HepG2 (cell line): ENCODE measurements around the gene RBM12. TPM values are rescaled to one million over a fixed set of nuclear protein-coding genes. Genes with fewer than 3 reads are reported as not detected.

Experiments
- ATAC-seq: fragments of 200-7000 bp; cut with Tn5 transposase; 3 replicates; pipeline ENCODE4 v1.9.1; 2020; ENCODE audit warnings: mild to moderate bottlenecking, moderate library complexity
- BruUV-seq: library from RNA; stranded (reverse); fragments of 400-500 nt; replicated peaks from 2 replicates; lab custom pipeline; 2021; lab: Mats Ljungman, UMichigan
- CTCF ChIA-PET: fragments of 300-600 bp; formaldehyde crosslinking; extraction: SDS; loops from one replicate; lab custom pipeline; 2021; ENCODE audit warnings: low total read pairs, inconsistent platforms, low intra/inter-chr PET ratio; lab: Yijun Ruan, JAX
- POLR2A ChIA-PET: fragments of 350-600 bp; sonication (Branson Sonifier 250); formaldehyde crosslinking; loops from one replicate; lab custom pipeline; 2020; ENCODE audit warnings: antibody characterized with exemption, inconsistent platforms; lab: Yijun Ruan, JAX
- DNase-seq: peaks from one replicate; pipeline ENCODE4 v3.0.0-alpha.2; 2015; ENCODE audit warnings: low spot score
- FAIRE-seq: peaks from 3 replicates; lab custom pipeline; 2011; peaks lifted over from hg19 to GRCh38; lab: Jason Lieb, UNC
- H2AFZ ChIP-seq: one replicate; pipeline ENCODE4 v1.6.1; 2011; ENCODE audit warnings: low read length, inconsistent platforms
- H3K27ac ChIP-seq: fragments of 300-600 bp; 3 replicates; pipeline ENCODE4 v1.8.0; 2011; ENCODE audit warnings: mixed run types, mild to moderate bottlenecking, mixed read lengths, low read length, inconsistent platforms; ENCODE audit not compliant: insufficient read depth; ENCODE audit errors: extremely low read length
- H3K27me3 ChIP-seq, 2 experiments: fragments of 200-600 bp in 1 of 2; 2 replicates in 1 of 2; 3 replicates in 1 of 2; pipeline versions ENCODE4 v1.6.0 to v1.8.0; 2011; ENCODE audit warnings: low read length in 2 of 2, mild to moderate bottlenecking in 2 of 2, moderate library complexity in 2 of 2, inconsistent platforms in 1 of 2; ENCODE audit not compliant: insufficient read depth in 2 of 2, control insufficient read depth in 1 of 2
- H3K36me3 ChIP-seq, 2 experiments: fragments of 200-600 bp in 1 of 2; replicated peaks in 1 of 2; 2 replicates in 1 of 2; 3 replicates in 1 of 2; pipeline versions ENCODE4 v1.5.1 to v1.8.0; 2011; ENCODE audit warnings: low read length in 2 of 2, inconsistent platforms in 1 of 2; ENCODE audit not compliant: insufficient read depth in 2 of 2, control insufficient read depth in 1 of 2
- H3K4me1 ChIP-seq: 2 replicates; pipeline ENCODE4 v1.5.1; 2012; ENCODE audit warnings: low read length, inconsistent platforms; ENCODE audit not compliant: insufficient read depth
- H3K4me2 ChIP-seq: 2 replicates; pipeline ENCODE4 v1.6.0; 2011; ENCODE audit warnings: low read depth, low read length, inconsistent platforms
- H3K4me3 ChIP-seq, 3 experiments: fragments of 200-600 bp in 1 of 3; sonication (generic), shearing (Covaris generic) in 1 of 3; replicated peaks in 1 of 3; 2 replicates each; pipeline ENCODE4 v1.5.1; 2011 to 2016; ENCODE audit warnings: low read length in 3 of 3, inconsistent platforms in 2 of 3, low read depth in 2 of 3, mild to moderate bottlenecking in 2 of 3, control low read depth in 1 of 3, mixed read lengths in 1 of 3; ENCODE audit not compliant: insufficient read depth in 1 of 3
- H3K79me2 ChIP-seq: one replicate; pipeline ENCODE4 v1.6.1; 2011; ENCODE audit warnings: low read length, inconsistent platforms; ENCODE audit not compliant: insufficient read depth
- H3K9ac ChIP-seq: 2 replicates; pipeline ENCODE4 v1.6.0; 2011; ENCODE audit warnings: mild to moderate bottlenecking, low read depth, low read length, inconsistent platforms; ENCODE audit not compliant: insufficient read depth
- H3K9me3 ChIP-seq: 2 replicates; pipeline ENCODE4 v1.5.1; 2012; ENCODE audit warnings: mild to moderate bottlenecking, low read length
- H4K20me1 ChIP-seq: 2 replicates; pipeline ENCODE4 v1.6.0; 2011; ENCODE audit warnings: inconsistent platforms, mild to moderate bottlenecking, low read length, moderate library complexity; ENCODE audit not compliant: insufficient read depth
- ATF4 ChIP-seq, 2 experiments: fragments of 450-650 bp in 1 of 2; sonication (generic) in 1 of 2; formaldehyde crosslinking; IDR thresholded peaks; 2 replicates each; pipeline versions ENCODE4 v1.5.0 to v1.8.0; 2020 to 2022; ENCODE audit warnings: mild to moderate bottlenecking in 1 of 2, missing genetic modification reagents in 1 of 2
- CTCF ChIP-seq: sonication (generic); formaldehyde crosslinking; IDR thresholded peaks from 2 replicates; pipeline ENCODE4 v1.5.0; 2020; ENCODE audit warnings: mild to moderate bottlenecking, missing genetic modification reagents, moderate library complexity
- GATAD2A ChIP-seq: IDR thresholded peaks from 2 replicates; pipeline ENCODE4 v1.6.1; 2016
- IKZF5 ChIP-seq: IDR thresholded peaks from 2 replicates; pipeline ENCODE4 v1.6.1; 2018; ENCODE audit warnings: missing genetic modification reagents, mild to moderate bottlenecking, missing compliant biosample characterization
- NR2F6 ChIP-seq, 2 experiments: IDR thresholded peaks; 2 replicates each; pipeline ENCODE4 v1.6.1; 2016; ENCODE audit warnings: antibody characterized with exemption in 1 of 2, mild to moderate bottlenecking in 1 of 2
- SETDB1 ChIP-seq: sonication (generic); formaldehyde crosslinking; IDR thresholded peaks from 2 replicates; pipeline ENCODE4 v1.5.1; 2020; ENCODE audit warnings: missing genetic modification reagents, mild to moderate bottlenecking, borderline replicate concordance
- STAG1 ChIP-seq: sonication (generic); formaldehyde crosslinking; IDR thresholded peaks from 2 replicates; pipeline ENCODE4 v1.4.0; 2020; ENCODE audit warnings: missing genetic modification reagents
- TEAD3 ChIP-seq: optimal IDR thresholded peaks from 2 replicates; pipeline ENCODE3; 2016; ENCODE audit warnings: borderline replicate concordance
- XRCC5 ChIP-seq: fragments of 200-400 bp; formaldehyde crosslinking; optimal IDR thresholded peaks from 2 replicates; pipeline ENCODE3; 2017; ENCODE audit warnings: mild to moderate bottlenecking, low read length
- ZBTB43 ChIP-seq: sonication (generic); formaldehyde crosslinking; conservative IDR thresholded peaks from 2 replicates; pipeline ENCODE4 v1.4.0; 2020; ENCODE audit warnings: missing genetic modification reagents
- ZFP37 ChIP-seq: sonication (generic); formaldehyde crosslinking; IDR thresholded peaks from 2 replicates; pipeline ENCODE4 v1.4.0; 2020; ENCODE audit warnings: missing genetic modification reagents, borderline replicate concordance
- ZNF33B ChIP-seq: sonication (generic); formaldehyde crosslinking; IDR thresholded peaks from 2 replicates; pipeline ENCODE4 v1.5.1; 2020; ENCODE audit warnings: mild to moderate bottlenecking, missing genetic modification reagents
- ZNF580 ChIP-seq: IDR thresholded peaks from 2 replicates; pipeline ENCODE4 v1.6.1; 2016; ENCODE audit warnings: low read depth, borderline replicate concordance
- ZNF768 ChIP-seq: sonication (generic); formaldehyde crosslinking; IDR thresholded peaks from 2 replicates; pipeline ENCODE4 v1.4.0; 2020; ENCODE audit warnings: missing genetic modification reagents
- ZNF788 ChIP-seq: sonication (generic); formaldehyde crosslinking; IDR thresholded peaks from 2 replicates; pipeline ENCODE4 v1.5.0; 2020; ENCODE audit warnings: mild to moderate bottlenecking, missing genetic modification reagents, borderline replicate concordance
- ZNF790 ChIP-seq: sonication (generic); formaldehyde crosslinking; IDR thresholded peaks from 2 replicates; pipeline ENCODE4 v1.8.0; 2022; ENCODE audit warnings: missing genetic modification reagents, mild to moderate bottlenecking, borderline replicate concordance
- ZNF891 ChIP-seq: sonication (generic); formaldehyde crosslinking; IDR thresholded peaks from 2 replicates; pipeline ENCODE4 v1.5.0; 2020; ENCODE audit warnings: mild to moderate bottlenecking, missing genetic modification reagents
- WGBS: methylation state at CpG from one replicate; pipeline ENCODE4 v1.1.6; 2017; ENCODE audit warnings: low lambda C conversion rate; 5-methylcytosine and 5-hydroxymethylcytosine counted together
- in situ Hi-C: cut with HindIII; loops from 2 replicates; pipeline ENCODE4 v1.10.0; 2017; ENCODE audit warnings: low pct_unique_long_range_greater_than_20kb; ENCODE audit not compliant: extremely low pct_ligation_motif_present
- intact Hi-C: fragments of 100-400 bp; cut with micrococcal nuclease; formaldehyde crosslinking; loops from one replicate; pipeline ENCODE4 v1.10.0; 2022; ENCODE audit not compliant: unreplicated experiment
- polyA plus RNA-seq, 8 experiments: library from polyadenylated mRNA; depleted of rRNA in 3 of 8; stranded (reverse) in 7 of 8; unstranded in 1 of 8; fragments of >200 nt; fragmentation: Illumina TruSeq in 4 of 8; extraction: Trizol in 4 of 8; gene quantifications; 2 replicates each; pipeline versions ENCODE4 v1.2.1 to v1.2.3, GENCODE V29; 2011 to 2016; ENCODE audit warnings: low read depth in 4 of 8, missing spikeins in 1 of 8, mixed read lengths in 1 of 8; ENCODE audit not compliant: insufficient read depth in 1 of 8
- total RNA-seq, 5 experiments: library from RNA; depleted of rRNA; stranded (reverse); fragments of >200 nt; fragmentation: Illumina TruSeq; extraction: Trizol; gene quantifications; 2 replicates each; pipeline ENCODE4 v1.2.3, GENCODE V29; 2016; ENCODE audit warnings: low read depth in 1 of 5

RBM12 gene
- total and polyA plus RNA-seq, 2 of the 13 experiments (the other 11 are each of a cell fraction or from before 2014, with no cell fraction given), result 97.9 to 104 TPM

- TF ChIP-seq ZBTB43 (CRISPR knock-in tag), result no peak
These were observed 58.6 kb downstream of the RBM12 start (continued) for GRCh38 chr20:35606127-35606526.

- intact Hi-C loops (loop anchor here (1.0 kb wide), 1 partner anchor 36 kb away; no protein-coding TSS in a partner anchor), in situ Hi-C loops (loop anchor here (5.0 kb wide), 1 partner anchor 142 kb away; no protein-coding TSS in a partner anchor)
- WGBS, result 14% methylated on average over 4 of the region's 4 CpGs
- no peak for TF ChIP-seq ZNF580 (CRISPR knock-in tag)
- TF ChIP-seq ZNF891 (CRISPR knock-in tag), result no peak
- peak; percentile 63 for TF ChIP-seq STAG1 (CRISPR knock-in tag)
- TF ChIP-seq ZFP37 (CRISPR knock-in tag), result peak; percentile 48; the same call in 1 of the 2 replicates
- peak; percentile 78 for TF ChIP-seq CTCF
- TF ChIP-seq XRCC5, result peak; percentile 91
- TF ChIP-seq ZNF33B (CRISPR knock-in tag), result no peak
- peak; percentile 37 for TF ChIP-seq TEAD3 (CRISPR knock-in tag)
- TF ChIP-seq GATAD2A (CRISPR knock-in tag), result 0 out of 2 replicates have a peak, but pooled peaks have one; percentile 13
- TF ChIP-seq NR2F6 (IDR thresholded peaks at IDR 0.05), result no peak
- peak; percentile 33; the same call in 1 of the 2 replicates for TF ChIP-seq NR2F6 (CRISPR knock-in tag; IDR thresholded peaks at IDR 0.05)
- 0 out of 2 replicates have a peak, but pooled peaks have one; percentile 20 for TF ChIP-seq IKZF5 (CRISPR knock-in tag)
- no peak for TF ChIP-seq ATF4 (CRISPR knock-in tag; IDR thresholded peaks at IDR 0.05)
- TF ChIP-seq SETDB1, result 0 out of 2 replicates have a peak, but pooled peaks have one; percentile 6
- TF ChIP-seq ZNF788 (CRISPR knock-in tag), result no peak
- TF ChIP-seq ZNF768 (CRISPR knock-in tag), result no peak
- no peak for TF ChIP-seq ZNF790 (CRISPR knock-in tag)
These were observed 60.3 kb downstream of the RBM12 start for GRCh38 chr20:35604449-35604747.

More at GRCh38 chr20:35604449-35604747, 60.3 kb downstream of the RBM12 start:
- BruUV-seq, result no TSS peak
- Histone ChIP-seq H3K27me3 (peaks cover 3 to 23% of the 10 kb centered on the region in 2 experiments; a peak in 3 of 5 replicates), H3K4me3 (no peak overlapping the region), H3K27ac (no peak overlapping the region), H3K9ac (no peak overlapping the region), H3K9me3 (no peaks in the 10 kb centered on the region), H3K36me3 (no peaks in the 10 kb centered on the region), H3K79me2 (no peaks in the 10 kb centered on the region), H4K20me1 (no peaks in the 10 kb centered on the region), H3K4me2 (0 out of 2 replicates have a peak overlapping the region, but pooled peaks have one; percentile 18), H3K4me1 (peaks cover 25% of the 10 kb centered on the region), H2AFZ (no peak overlapping the region)
- peak; percentile 56 for ATAC-seq
- ChIA-PET CTCF (interaction anchor here (0.7 to 1.5 kb wide), 3 partner anchors 12 to 141 kb away, joined by 3 to 8 read pairs (median 5); no protein-coding TSS in a partner anchor), POLR2A (interaction anchor here (0.6 to 3.7 kb wide), 3 partner anchors 12 to 138 kb away, joined by 4 to 17 read pairs (median 5); partner anchors contain the start of genes RBM39 and SPAG4)
- DNase-seq, result peak; percentile 70
- no peak for FAIRE-seq
